Common myeloid progenitor, CD34-positive (primary cell): ENCODE results near the gene FFAR3. TPM values are rescaled to one million over a fixed set of nuclear protein-coding genes. Genes with fewer than 3 reads are reported as not detected.
A peak's percentile ranks its signal among the peaks of the same experiment; 100 is the strongest.

Experiments
- CTCF ChIA-PET: fragments of 350-600 bp; sonication (Branson Sonifier 250); formaldehyde crosslinking; loops from one replicate; lab custom pipeline; 2021; ENCODE audit warnings: antibody characterized with exemption; lab: Charles Lee
- POLR2A ChIA-PET: fragments of 350-600 bp; sonication (Branson Sonifier 250); formaldehyde crosslinking; loops from one replicate; lab custom pipeline; 2021; ENCODE audit warnings: antibody characterized with exemption; lab: Charles Lee
- DNase-seq, 3 donors: peaks; one replicate each; pipeline versions ENCODE4 v3.0.0 to v3.0.0-alpha.2; 2013
- H3K27ac ChIP-seq, 2 experiments: 1 replicate in 1 of 2; 2 replicates in 1 of 2; pipeline ENCODE4 v1.7.0; 2013; ENCODE audit warnings: inconsistent platforms in 2 of 2, low read length in 2 of 2, mild to moderate bottlenecking in 2 of 2, low read depth in 1 of 2, moderate library complexity in 1 of 2; ENCODE audit not compliant: severe bottlenecking in 2 of 2, insufficient read depth in 1 of 2, poor library complexity in 1 of 2
- H3K27me3 ChIP-seq, 5 experiments: replicated peaks in 2 of 5; 1 replicate in 3 of 5; 2 replicates in 2 of 5; pipeline versions ENCODE4 v1.6.1 to v1.7.0; 2013; ENCODE audit warnings: low read length in 4 of 5, mild to moderate bottlenecking in 2 of 5, moderate library complexity in 2 of 5, inconsistent platforms in 1 of 5; ENCODE audit not compliant: insufficient read depth in 5 of 5, control insufficient read depth in 4 of 5
- H3K36me3 ChIP-seq, 4 experiments: 1 replicate in 2 of 4; 2 replicates in 2 of 4; pipeline versions ENCODE4 v1.6.1 to v1.7.0; 2013; ENCODE audit warnings: low read length in 3 of 4, control low read depth in 1 of 4, mild to moderate bottlenecking in 1 of 4; ENCODE audit not compliant: control insufficient read depth in 4 of 4, insufficient read depth in 4 of 4
- H3K4me1 ChIP-seq, 4 experiments: 1 replicate in 3 of 4; 2 replicates in 1 of 4; pipeline versions ENCODE4 v1.6.1 to v1.7.1; 2013; ENCODE audit warnings: low read length in 3 of 4, mild to moderate bottlenecking in 3 of 4, control low read depth in 1 of 4, inconsistent platforms in 1 of 4, moderate library complexity in 1 of 4; ENCODE audit not compliant: control insufficient read depth in 4 of 4, insufficient read depth in 4 of 4; ENCODE audit errors: control extremely low read depth in 1 of 4
- H3K4me3 ChIP-seq, 7 experiments: 1 replicate in 4 of 7; 2 replicates in 3 of 7; pipeline versions ENCODE4 v1.5.1 to v1.7.0; 2013; ENCODE audit warnings: mild to moderate bottlenecking in 7 of 7, low read length in 6 of 7, moderate library complexity in 6 of 7, inconsistent platforms in 2 of 7, low read depth in 2 of 7, control low read depth in 1 of 7; ENCODE audit not compliant: insufficient read depth in 4 of 7, control insufficient read depth in 1 of 7; ENCODE audit errors: extremely low read depth in 1 of 7
- H3K9me3 ChIP-seq, 5 experiments: 1 replicate in 4 of 5; 2 replicates in 1 of 5; pipeline versions ENCODE4 v1.6.1 to v1.7.1; 2013; ENCODE audit warnings: low read length in 4 of 5, mild to moderate bottlenecking in 2 of 5, inconsistent platforms in 1 of 5, low read depth in 1 of 5, moderate library complexity in 1 of 5; ENCODE audit not compliant: control insufficient read depth in 4 of 5, insufficient read depth in 2 of 5; ENCODE audit errors: control extremely low read depth in 1 of 5
- whole genome bisulfite sequencing: methylation state at CpG from one replicate; pipeline ENCODE4 v1.1.5; 2013; ENCODE audit not compliant: insufficient coverage; 5-methylcytosine and 5-hydroxymethylcytosine counted together
- polyA plus RNA-seq: library from polyadenylated mRNA; unstranded; fragments of 120-200 nt; gene quantifications from one replicate; pipeline ENCODE4 v1.2.1, GENCODE V29; 2013

FFAR3 gene
- 0.37 TPM for polyA plus RNA-seq

GRCh38 chr19:35357867-35358573 lies at the start of gene FFAR3:
TSS of gene FFAR3 (plus strand) at chr19:35358460. CDS start at chr19:35358891, 431 bp downstream.
- 25% methylated on average over 8 of the region's 18 CpGs for WGBS
- Histone ChIP-seq H3K36me3 (no peaks in the 10 kb centered on the region), H3K27ac (no peak within 1 kb of the TSS), H3K9me3 (no peaks in the 10 kb centered on the region), H3K4me1 (peaks cover 7 to 16% (median 12%) of the 10 kb centered on the region in 4 experiments), H3K27me3 (no peaks in the 10 kb centered on the region), H3K4me3 (peak within 1 kb of the TSS in 1 of 7 experiments; percentile 5)
- peak; percentile 52 to 79 (median 78) for DNase-seq
- ChIA-PET POLR2A (interaction anchor here (0.8 kb wide), 1 partner anchor 10 kb away, joined by 3 read pairs; the partner anchor contains the start of gene FFAR1), CTCF (interaction anchor here (0.6 to 11.6 kb wide), 11 partner anchors 10 to 152 kb away, joined by 3 to 118 read pairs (median 4); partner anchors contain the start of gene FFAR1)

DNA sequence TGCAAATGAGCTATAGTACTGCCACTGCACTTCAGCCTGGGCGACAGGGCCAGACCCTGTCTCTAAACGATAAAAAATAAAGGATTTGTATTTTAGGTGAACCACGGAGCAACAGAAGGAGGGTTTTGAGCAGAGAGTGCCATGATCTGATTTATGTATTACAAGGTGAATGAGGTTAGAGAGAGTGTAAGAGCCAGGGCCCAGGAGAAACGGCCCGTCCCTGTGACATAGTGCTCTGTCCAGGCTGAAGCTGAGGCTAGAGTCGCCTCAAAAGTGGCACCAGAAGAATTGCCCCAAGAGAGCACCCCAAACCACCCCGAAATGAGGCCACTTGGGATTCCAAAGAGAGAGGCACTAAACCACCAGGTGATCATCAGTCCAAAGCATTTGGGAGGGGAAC lies 49.4 kb upstream of the FFAR3 start:
- Histone ChIP-seq H3K9me3 (no peaks in the 10 kb centered on the region), H3K4me1 (peaks cover 0 to 66% (median 32%) of the 10 kb centered on the region in 4 experiments), H3K27me3 (no peaks in the 10 kb centered on the region), H3K4me3 (no peak overlapping the region), H3K36me3 (no peaks in the 10 kb centered on the region), H3K27ac (no peak overlapping the region)
- ChIA-PET CTCF (interaction anchor here (1.1 to 1.7 kb wide), 3 partner anchors 25 to 160 kb away, joined by 3 to 7 read pairs (median 4); no protein-coding TSS in a partner anchor), POLR2A (no interaction called here)
- 94% methylated on average over 6 of the region's 7 CpGs for WGBS
- DNase-seq = no peak

DNA sequence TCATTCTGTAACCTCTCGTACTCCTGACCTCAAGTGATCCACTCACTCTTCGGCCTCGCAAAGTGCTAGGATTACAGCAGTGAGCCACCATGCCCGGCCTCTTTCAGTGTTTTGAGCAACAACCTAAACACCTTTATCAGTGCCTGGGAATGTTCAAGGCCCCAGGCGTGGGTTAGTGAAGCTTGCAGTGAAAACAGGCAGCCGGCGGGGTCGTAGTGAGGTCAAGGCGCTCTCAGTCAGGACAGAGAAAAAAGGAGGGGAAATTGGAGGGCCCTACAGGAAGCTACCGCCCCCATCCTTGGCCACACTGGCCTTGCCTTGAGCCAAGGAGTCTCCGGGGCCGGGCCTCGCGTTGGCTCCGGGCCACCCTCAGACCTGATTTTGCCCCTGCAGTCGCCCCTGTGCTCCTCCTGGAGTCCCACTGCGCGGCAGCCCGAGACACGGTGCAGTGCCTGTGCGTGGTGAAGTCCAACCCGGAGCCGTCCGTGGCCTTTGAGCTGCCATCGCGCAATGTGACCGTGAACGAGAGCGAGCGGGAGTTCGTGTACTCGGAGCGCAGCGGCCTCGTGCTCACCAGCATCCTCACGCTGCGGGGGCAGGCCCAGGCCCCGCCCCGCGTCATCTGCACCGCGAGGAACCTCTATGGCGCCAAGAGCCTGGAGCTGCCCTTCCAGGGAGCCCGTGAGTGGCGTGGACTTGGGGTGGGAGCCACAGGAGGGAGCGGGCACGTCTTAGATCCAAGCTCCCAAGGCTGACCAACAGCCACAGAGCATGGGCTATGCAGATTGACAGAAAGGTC lies 48.6 kb upstream of the FFAR3 start:
- Histone ChIP-seq H3K4me3 (no peak overlapping the region), H3K36me3 (no peaks in the 10 kb centered on the region), H3K27me3 (no peaks in the 10 kb centered on the region), H3K27ac (no peak overlapping the region), H3K4me1 (peaks cover 0 to 66% (median 35%) of the 10 kb centered on the region in 4 experiments), H3K9me3 (no peaks in the 10 kb centered on the region)
- WGBS = 82% methylated on average over 45 of the region's 47 CpGs
- no peak for DNase-seq
- ChIA-PET CTCF (interaction anchor here (1.1 kb wide), 2 partner anchors 24 to 42 kb away, joined by 3 to 4 read pairs; no protein-coding TSS in a partner anchor), POLR2A (interaction anchor here (0.6 kb wide), 1 partner anchor 142 kb away, joined by 3 read pairs; no protein-coding TSS in a partner anchor)

DNA sequence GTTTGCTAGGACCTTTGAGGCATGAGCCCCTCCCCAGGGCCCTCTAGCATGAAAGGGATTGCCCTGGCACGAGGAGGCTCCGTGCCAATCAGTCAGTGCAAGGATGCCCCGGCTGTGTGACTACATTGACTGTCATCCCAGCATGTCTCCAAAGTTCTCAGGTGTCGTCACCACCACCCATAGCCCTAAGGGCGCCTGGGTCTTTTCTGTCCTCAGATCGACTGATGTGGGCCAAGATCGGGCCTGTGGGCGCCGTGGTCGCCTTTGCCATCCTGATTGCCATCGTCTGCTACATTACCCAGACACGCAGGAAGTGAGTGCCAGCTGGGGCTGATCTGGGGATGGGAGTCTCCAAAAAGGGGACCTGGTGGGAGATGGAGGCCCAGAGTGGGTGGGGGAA lies 47.9 kb upstream of the FFAR3 start:
- no peak overlapping the region for H3K4me3 ChIP-seq
- no peak overlapping the region for H3K27ac ChIP-seq
- no peaks in the 10 kb centered on the region for H3K36me3 ChIP-seq
- H3K27me3 ChIP-seq = no peaks in the 10 kb centered on the region
- ChIA-PET POLR2A (interaction anchor here (0.6 kb wide), 1 partner anchor 142 kb away, joined by 3 read pairs; no protein-coding TSS in a partner anchor), CTCF (no interaction called here)
- DNase-seq = peak in 2 of 3 donors; percentile 58 to 68
- WGBS = 75% methylated on average over 10 of the region's 12 CpGs
- H3K4me1 ChIP-seq = peaks cover 0 to 61% (median 35%) of the 10 kb centered on the region in 4 experiments
- no peaks in the 10 kb centered on the region for H3K9me3 ChIP-seq

GRCh38 chr19:35310811-35311465 lies 47.3 kb upstream of the FFAR3 start:
- Histone ChIP-seq H3K27me3 (no peaks in the 10 kb centered on the region), H3K27ac (no peak overlapping the region), H3K4me3 (no peak overlapping the region), H3K36me3 (no peaks in the 10 kb centered on the region), H3K9me3 (no peaks in the 10 kb centered on the region), H3K4me1 (peaks cover 0 to 60% (median 32%) of the 10 kb centered on the region in 4 experiments)
- CTCF ChIA-PET = interaction anchor here (0.6 to 1.0 kb wide), 3 partner anchors 17 to 37 kb away, joined by 3 to 4 read pairs (median 3); no protein-coding TSS in a partner anchor
- POLR2A ChIA-PET = no interaction called here
- DNase-seq = no peak
- 98% methylated on average over 8 of the region's 10 CpGs for WGBS

- WGBS = 97% methylated on average over 17 of the region's 21 CpGs
- no peak for DNase-seq
- Histone ChIP-seq H3K36me3 (no peaks in the 10 kb centered on the region), H3K27me3 (no peaks in the 10 kb centered on the region), H3K4me1 (peaks cover 0 to 50% (median 25%) of the 10 kb centered on the region in 4 experiments), H3K4me3 (no peak overlapping the region), H3K27ac (no peak overlapping the region), H3K9me3 (no peaks in the 10 kb centered on the region)
- ChIA-PET CTCF (interaction anchor here (1.0 to 1.5 kb wide), 2 partner anchors 46 to 199 kb away, joined by 3 read pairs; partner anchors contain the start of gene FFAR3), POLR2A (interaction anchor here (1.1 kb wide), 1 partner anchor 40 kb away, joined by 3 read pairs; no protein-coding TSS in a partner anchor)
These were observed 46.2 kb upstream of the FFAR3 start for GRCh38 chr19:35311901-35312665.
